ENCODE results near the gene CDC42EP1.

Gene CDC42EP1

DNA sequence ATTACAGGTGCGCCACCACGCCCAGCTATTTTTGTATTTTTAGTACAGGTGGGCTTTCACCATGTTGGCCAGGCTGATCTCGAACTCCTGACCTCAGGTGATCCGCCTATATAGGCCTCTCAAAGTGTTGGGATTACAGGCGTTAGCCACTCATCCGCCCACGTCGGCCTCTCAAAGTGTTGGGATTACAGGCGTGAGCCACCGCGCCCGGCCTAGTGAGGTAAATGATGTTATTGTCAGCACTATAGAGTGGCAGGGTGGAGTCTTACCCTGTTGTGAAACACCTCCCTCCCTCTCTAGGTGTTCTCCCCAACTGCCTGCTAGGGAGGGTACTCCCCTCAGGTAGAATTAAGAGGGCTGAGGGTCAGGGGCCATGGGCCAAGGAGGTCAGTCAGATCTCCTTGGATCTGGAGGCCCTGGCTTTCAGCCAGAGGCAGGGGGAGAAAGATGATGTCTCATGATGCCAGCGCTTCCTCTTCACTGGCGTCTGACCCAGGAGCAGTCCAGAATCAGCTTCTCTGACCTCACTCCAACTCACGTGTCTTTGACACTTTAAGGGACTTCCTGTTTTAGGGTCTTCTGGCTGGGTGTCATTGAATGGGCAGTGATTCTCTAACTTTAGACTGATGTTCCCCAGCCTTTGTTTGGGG, 50.3 kb downstream of the CDC42EP1 start:
- no peak for DNase-seq (ENCODE audit: low read depth in 2 of 2)

DNA sequence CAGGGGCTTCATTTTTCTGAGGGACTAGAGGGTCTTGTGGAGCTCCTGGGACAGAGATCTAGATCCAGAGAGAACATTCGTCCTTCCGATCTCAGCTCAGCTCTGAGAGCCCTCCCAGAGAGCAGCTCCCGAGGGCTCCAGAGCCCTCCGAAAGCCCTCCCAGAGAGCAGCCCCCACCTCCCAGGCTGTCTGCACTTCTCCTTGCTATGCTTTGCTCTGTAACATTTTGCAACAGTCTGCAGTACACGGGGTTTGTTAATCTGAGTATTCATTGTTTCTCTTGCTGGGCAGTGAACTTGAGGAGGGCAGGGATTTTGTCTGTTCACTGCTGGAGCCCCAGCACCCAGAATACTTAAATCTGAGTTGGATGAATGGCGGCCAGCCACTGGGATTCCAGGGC, 50.9 kb downstream of the CDC42EP1 start:
- DNase-seq (ENCODE audit: low read depth in 2 of 2) = no peak

DNA sequence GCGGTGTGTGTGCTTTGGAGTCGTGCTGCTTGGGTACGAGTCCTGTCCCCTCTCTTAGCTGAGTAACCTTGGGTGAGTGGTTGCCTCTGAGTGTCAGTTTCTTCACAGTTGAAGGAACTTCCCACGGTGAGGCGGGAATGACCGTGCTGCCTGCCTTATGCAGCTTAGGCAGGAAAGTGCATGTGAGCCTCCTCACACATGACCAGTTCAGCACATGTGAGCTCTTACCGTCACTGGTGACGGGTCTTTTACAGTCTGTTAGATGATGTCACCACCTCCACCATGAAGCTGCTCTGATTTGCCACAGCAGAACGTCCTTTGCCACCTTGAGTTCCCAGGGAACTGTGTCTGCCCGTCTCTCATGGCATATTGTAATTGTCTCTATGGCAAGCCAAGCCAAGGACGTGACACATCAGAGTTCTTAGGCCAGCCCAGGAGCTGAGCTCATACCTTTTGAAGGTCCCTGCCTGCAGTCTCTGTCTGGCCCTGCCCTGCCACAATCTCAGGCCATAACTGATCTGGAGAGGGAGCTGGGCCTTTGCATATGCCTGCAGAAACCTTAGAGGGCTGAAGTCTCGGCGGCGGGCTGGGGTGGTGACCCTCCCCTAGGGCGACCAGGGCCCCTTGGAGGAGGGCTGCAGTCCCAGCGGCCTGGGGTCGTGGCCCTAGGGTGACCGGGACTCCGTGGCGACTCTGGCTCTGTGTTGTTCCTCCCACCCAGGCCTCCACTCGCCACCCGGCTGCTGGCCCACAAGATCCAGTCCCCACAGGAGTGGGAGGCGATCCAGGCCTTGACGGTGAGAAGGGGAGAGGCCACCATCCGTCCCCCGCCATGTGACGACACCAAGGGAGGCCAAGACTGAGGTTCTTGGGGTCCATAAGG, 56.2 kb downstream of the CDC42EP1 start:
- no peak for DNase-seq (ENCODE audit: low read depth in 2 of 2)

DNA sequence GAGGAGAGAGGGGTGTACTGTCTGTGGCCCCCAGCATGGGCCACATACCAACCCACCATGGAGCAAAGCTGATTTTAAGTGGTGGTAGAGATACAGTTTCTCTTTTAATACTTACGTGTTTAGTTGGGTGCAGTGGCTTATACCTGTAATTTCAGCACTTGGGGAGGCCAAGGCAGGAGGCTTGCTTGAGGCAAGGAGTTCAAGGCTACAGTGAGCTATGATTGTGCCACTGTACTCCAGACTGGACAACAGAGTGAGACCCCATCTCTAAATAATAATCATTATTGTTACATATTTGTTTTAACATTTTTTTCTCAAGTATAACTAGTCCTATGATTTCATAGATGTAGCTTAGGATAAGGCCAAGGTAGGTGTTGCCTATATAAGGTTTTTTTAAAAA, 57.2 kb downstream of the CDC42EP1 start:
- DNase-seq (ENCODE audit: low read depth in 2 of 2) = no peak

DNA sequence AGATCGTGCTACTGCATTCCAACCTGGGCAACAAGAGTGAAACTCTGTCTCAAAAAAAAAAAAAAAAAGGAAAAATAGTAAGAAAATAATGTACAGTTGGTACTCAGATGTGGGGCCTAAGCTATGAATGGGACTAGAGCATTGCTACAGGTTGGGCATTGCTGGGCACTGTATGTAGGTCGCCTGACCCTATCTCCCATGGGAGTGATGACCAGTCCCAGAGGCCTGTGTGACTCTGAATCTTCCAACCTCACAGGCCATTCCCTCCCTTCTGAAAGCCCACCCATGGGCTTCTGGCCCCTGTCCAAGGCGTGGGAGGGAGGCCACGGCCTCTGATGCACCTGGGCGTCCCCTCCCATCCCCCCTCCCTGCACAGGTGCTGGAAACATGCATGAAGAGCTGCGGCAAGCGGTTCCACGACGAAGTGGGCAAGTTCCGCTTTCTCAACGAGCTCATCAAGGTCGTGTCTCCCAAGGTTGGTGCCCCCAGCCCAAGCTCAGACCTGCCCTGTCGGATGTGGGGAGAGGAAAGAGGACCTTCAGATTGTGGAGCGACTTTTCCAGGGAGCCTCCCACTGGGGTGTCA, 57.9 kb downstream of the CDC42EP1 start:
- DNase-seq (ENCODE audit: low read depth in 2 of 2) = no peak

DNA sequence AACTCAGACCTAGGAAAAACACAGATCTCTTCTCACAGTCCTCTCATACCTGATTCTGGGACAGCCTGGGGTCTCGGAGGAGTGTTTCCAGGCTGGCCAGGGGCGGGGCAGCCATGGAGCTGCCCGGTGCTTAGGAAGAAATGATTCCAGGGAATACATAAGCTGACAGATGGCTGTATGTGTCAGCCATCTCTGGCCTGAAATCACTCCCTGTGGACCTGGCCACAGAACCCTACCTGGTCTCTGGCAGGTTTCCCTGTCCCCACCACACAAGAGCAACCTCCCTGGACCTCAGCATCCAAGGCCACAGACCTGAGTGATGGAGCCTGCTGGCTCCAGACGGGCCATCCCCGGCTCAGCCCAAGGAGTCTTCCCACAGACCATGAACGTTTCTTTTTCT, 58.4 kb downstream of the CDC42EP1 start:
- no peak for DNase-seq (ENCODE audit: low read depth in 2 of 2)
